ENCODE data around the gene P2RY13.

Gene P2RY13

DNA sequence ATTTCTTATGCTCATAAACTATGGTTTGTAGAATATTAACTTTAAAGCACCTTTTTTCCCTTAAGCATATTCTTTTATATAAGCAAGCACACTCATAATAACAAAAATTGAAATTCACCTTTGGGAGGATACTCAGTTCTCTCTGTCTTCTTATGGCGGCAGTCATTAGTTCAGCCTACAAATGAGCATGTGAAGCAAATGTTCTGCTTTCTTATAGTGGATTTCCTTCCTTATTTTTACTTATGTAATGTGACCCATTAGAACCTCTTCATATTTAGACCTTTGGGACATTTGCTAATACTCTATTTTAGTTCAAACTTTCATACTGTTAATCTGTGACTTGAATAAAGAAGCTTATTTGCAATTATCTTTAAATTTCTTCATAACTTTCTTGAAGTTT is at the start of gene P2RY13:
Gene P2RY13 (minus strand): TSS at position 187 of the 400 bp plus-strand sequence. CDS start 21 bp downstream, at position 166.
- no peak for DNase-seq

GRCh38 chr3:151377768-151378385 is 48.5 kb upstream of the P2RY13 start:
- no peak for DNase-seq

DNA sequence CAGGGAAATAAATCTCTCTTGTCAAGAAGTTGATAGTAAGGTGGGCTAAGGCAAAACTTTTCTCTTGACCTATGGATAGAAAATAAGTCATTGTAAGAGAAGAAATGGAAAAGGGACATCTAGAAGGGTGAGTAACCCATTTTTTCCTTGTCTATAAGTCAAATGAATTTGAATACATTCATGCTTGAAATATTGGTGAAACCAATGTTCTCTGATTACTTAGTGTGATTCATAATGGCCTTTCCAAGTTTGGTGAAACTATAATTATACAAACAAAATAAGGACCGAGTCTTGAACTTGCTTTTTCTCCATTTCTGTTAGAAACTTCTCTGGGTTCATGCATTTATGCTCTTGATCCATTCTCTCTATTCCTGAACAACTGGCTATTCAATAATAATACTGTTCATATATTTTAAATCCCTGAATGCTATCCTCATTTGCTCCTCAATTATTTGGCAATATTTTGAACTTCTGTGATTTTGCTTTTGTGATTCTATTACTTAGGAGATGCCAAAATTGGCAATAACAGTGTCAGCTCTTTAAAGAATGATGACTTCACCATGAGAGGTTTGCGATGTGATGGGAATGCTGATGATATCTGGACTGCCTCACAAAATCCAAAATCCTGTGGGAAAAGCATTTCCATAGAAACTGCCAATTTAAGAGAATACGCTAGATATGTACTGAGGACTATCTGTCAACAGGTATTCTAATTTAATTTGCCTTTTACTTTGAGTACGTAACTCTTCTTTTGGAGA is 42.9 kb upstream of the P2RY13 start:
- DNase-seq: no peak

DNA sequence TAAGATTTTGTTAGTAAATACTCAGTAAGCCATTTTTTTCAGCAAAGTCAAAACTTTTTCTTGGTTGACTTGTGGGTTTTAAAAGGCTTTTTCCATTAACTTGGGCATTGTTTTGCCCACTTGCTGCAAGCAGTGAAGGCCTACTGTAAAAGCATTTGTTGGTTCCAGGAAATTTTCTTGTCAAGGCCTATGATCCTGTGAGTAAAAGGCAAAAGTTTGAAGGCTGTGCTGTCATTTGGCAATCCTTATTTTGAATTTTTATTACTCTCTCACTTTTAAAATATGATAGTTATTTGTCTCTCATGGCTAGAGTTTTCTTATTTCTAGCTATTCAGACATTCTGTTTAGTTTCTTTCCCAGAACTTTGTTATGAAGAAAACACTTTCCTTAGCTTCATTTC is 42.2 kb upstream of the P2RY13 start:
- DNase-seq: no peak

DNA sequence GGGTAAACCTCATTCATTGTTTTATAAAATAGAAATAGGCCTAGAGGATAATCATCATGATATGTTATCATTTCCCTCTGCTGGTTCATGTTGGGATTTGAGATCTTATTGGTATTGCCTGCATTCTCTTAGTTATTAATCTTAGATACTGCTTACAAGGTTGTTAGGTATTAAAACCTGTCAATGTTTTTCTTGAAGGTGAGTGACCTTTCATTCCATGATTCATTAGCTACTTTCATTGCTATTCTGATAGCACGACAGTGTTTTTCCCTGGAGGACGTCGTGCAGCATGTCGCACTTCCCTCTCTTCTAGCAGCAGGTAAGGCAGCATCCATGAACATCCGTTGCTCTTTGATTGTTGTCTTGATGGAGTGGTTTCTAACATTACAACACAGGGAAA is 38.1 kb upstream of the P2RY13 start:
- no peak for DNase-seq

GRCh38 chr3:151366993-151367392 is 37.6 kb upstream of the P2RY13 start:
- no peak for DNase-seq

DNA sequence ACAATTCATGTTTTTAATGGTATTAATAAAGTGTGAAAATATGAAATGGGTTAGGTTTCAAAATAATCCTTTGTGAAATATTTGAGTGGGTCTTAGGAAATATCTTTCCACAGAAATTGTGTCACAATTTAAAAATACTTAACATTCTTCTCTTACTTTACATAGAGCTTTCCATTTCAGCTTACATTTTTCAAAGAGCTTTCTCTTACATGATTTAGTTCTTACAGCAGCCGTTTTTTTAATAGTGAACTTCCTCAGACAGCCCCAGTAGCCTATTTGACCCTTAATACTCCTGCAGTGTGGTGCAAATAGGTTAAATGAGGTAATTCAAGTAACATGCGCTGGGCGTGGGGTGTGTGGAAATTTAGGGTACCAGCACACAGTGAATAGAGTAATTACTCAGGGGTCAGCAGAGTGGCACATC is 33.4 kb upstream of the P2RY13 start:
- DNase-seq: no peak

DNA sequence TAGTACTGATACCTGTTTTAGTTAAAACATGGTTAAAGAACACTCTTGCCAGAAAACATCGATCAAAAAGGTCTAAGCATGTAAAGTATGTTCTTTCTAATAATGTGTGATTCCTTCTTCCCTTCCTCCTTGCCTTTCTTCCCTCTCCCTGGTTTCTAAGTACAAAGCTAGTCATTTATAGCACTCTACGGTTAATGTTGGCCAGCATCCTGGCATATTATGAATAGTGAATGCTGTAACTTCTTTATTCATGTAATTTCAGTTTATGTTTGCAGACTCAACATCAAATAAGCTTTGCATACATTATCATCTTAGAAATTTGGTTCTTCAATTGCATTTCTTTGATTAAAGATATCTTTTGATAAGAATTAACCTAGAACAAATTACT is 28.1 kb upstream of the P2RY13 start:
- DNase-seq: no peak

DNA sequence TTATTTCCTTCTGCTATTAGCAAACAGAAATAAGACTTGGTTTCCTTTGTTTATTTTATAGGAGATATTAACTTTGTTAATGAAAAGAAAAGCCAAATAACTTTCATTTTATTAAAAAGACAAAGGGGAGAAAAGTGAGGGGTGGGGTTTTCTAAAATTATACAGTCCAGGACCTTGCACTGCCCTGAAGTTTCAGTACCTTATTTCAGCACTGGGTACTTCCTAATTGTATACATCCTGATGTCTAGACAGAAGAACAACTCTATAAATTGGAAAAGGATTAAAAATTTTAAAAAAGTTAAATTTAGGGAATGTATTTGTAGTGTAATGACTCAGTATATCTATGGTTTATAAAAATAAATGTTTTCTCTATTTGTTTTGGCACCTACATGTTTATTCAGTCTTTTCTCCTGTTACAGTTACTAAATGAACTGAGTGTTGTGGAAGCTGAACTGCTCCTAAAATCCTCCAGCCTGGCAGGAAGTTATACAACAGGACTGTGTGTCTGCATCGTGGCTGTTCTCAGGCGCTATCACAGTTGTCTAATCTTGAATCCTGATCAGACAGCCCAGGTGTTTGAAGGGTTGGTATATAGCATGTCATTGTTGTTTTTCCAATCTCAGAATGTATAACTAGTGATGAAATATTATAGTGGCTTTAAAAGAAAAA is 27.6 kb upstream of the P2RY13 start:
- no peak for DNase-seq

DNA sequence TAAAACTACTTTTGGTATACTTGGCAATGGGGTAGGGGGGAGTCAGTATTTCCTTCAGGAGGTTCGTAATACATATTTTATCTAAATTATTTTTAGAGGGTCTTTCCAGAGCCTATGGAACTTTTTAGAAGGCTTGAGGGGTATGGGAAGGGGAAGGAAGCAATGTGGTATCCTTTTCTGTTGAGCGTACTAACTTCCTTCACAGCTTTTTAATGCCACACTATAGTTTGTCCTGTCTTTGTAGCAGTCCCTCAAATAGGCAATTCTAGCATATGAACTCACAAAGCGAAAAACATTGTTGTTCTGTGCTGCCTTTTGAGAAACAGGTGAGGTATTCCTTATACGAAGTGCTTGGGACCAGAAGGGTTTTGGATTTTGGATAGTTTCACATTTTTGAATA is 22.3 kb upstream of the P2RY13 start:
- no peak for DNase-seq

DNA sequence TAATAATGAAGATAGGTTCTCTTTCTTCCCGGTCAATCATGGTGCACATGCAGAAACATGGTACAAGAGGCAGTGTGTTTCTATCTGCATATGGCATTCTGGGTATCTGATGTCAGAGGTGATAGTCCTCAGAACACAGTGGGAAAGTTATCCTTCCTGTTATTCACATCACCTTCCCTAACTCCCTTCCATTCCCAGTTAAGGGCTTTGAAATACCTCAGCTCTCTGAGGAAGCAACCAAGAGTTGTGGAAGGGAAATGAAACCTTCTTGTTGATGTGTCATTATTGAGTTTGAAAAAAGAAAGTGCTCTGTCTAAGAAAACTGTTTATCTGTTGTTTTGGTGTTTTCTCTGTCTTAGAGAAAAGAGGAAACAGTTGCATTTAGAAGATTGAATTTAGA is 21.9 kb upstream of the P2RY13 start:
- DNase-seq: no peak

GRCh38 chr3:151350656-151351055 is 21.3 kb upstream of the P2RY13 start:
- no peak for DNase-seq

DNA sequence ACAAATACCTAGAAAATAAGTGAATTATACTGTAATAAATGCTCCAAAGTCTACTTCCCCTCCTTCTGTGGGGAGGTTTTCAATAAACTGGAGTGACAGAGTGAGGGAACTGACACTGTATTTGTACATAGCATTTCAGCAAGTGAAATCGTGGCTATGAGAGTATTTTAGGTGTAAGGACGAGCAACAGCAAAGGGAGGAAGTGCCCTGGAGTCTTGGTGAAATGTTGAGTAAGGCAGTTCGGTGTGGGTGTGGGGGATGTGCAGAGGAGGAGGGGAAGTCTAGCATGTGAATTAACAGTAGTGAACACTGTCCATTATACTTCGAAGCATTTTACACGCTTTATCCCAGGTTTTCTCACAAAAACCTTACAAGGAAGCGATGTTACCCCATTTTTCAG is 18.1 kb upstream of the P2RY13 start:
- DNase-seq: no peak

- DNase-seq: no peak
Measured at GRCh38 chr3:151346292-151346691, 16.9 kb upstream of the P2RY13 start.

- DNase-seq: no peak
Measured at GRCh38 chr3:151345859-151346258, 16.5 kb upstream of the P2RY13 start.

DNA sequence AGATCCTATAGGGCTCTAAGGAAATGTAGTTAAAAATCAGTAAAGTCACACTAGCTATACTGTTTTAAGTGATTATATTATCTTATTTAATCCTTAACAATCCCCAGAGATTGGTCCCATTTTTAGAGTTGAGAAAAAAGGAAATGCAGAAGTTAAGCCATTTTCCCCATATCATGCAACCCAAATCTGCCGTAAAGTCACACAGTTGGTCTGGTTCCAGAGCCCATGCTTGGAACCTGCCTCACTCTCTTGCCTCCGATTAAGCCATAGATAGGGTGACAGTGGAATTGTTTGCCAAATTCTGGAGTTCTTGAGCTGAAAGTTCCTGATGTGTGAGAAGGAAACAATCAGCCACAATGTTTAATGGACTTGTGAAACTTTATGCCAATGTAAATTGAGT is 2.3 kb upstream of the P2RY13 start:
- no peak for DNase-seq

GRCh38 chr3:151330899-151331298 is 1.6 kb upstream of the P2RY13 start:
- DNase-seq: no peak

DNA sequence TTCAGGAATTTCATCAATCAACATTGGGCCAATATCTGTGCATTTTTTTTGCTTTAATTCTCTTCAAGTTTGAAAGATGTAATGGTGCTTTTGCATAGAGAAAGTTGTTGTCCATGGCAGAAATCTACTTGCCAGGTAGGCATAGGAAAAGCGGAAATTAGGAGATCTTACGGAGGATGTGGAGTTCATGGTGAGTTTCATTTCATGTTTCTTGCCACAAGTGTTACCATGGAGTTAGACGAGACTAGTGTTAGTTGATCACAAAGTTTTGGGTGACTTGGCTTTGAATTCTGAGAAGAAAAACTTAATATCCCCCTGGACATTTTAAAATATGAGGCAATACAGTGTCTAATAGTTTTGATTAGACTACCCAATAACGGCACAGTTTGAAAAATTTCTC is 1.0 kb upstream of the P2RY13 start:
- DNase-seq: no peak

DNA sequence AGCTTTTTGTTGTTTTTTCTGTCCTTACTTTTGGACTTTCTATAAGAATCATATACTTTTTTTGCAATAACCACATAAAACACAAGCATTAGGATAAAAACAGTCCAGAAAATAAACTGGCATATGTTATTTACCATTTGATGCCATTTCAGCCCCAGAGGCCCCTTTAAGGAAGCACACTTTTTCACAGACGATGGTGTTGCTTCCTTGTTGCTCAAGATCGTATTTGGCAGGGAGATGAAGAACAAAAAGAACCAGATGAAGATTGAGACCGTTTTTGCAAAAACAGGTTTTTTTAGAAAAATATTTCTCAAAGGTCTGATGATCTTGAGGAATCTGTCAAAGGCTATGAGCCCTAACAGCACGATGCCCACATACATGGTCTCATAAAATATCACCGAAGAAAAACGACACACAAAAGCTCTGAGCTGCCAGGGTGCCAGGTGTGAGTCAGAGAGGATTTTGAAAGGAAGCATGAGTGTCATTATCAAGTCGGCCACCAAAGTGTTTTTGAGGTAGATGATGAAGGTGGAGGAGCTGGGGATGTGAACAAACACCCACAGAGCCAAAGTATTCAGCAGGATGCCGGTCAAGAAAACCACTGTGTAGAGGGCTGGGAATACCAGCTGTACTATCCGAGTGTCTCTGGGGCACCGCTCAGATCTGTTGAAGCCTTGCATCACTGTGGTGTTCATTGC is 902 bp downstream of the P2RY13 start:
- DNase-seq: no peak

- DNase-seq: no peak
Measured at GRCh38 chr3:151327571-151328198, 1.7 kb downstream of the P2RY13 start.

DNA sequence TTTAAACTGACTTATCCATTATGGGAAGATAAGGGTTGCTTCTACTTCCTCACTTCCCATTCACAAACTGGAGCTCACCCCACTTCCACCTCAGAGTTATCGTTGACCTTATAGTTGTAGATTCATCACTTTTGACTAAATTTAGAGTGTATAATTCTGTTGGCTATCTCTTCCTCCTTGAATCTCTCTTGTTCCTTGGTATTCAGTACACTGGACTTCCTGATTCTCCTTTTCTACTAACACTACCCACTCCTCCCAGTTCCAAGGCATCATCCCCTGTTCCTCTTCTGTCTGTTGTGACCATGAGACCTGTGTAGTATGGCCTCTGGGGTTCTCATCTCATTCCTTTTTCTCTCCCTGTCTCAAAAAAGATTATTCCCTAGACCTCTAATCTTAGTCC is 6.8 kb downstream of the P2RY13 start:
- DNase-seq: no peak

DNA sequence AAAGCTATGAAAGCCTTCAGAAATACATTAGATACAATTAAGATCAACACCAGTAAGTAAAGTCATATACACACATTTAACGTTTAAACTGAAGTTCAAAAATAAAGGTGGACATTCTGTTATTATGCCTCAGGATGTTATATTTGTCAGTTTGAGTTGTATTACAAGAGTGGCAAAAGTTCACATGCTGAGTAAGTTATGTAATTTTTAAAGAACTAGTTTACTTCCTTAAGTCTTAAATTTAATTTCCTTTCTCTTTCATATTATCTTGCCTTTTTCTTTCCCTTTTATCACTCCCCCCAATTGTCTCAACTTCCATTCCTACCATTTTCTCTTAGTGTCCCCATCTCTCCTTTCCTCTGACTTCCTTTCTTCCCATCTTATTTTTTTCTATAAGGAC is 7.8 kb downstream of the P2RY13 start:
- no peak for DNase-seq

DNA sequence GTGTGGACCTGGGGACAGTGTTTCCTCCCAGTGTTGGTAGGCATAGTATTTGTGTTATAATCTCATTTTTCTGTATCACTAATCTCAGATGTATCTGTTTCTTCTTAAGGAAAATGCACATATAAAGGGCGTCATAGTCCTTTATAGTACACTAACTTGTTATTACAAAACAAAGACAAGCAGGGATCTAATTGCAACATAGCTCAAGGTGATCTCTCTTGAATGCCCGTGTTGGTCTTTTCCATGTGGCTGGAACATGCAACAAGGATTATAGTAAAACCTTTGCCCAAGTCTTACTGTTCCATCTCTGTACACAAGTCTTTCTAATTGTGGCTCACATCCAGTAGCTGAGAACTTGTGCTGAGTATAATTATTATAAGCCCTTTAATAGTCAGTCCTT is 9.2 kb downstream of the P2RY13 start:
- DNase-seq: no peak
